Fibroblast of peridontal ligament (primary cell): Measurements from ENCODE around the gene TMEM86B.

Experiments used
- DNase-seq: peaks from one replicate; pipeline ENCODE4 v3.0.0-alpha.2; 2010; ENCODE audit errors: extremely low read depth

TMEM86B gene, protein sequence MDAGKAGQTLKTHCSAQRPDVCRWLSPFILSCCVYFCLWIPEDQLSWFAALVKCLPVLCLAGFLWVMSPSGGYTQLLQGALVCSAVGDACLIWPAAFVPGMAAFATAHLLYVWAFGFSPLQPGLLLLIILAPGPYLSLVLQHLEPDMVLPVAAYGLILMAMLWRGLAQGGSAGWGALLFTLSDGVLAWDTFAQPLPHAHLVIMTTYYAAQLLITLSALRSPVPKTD

DNA sequence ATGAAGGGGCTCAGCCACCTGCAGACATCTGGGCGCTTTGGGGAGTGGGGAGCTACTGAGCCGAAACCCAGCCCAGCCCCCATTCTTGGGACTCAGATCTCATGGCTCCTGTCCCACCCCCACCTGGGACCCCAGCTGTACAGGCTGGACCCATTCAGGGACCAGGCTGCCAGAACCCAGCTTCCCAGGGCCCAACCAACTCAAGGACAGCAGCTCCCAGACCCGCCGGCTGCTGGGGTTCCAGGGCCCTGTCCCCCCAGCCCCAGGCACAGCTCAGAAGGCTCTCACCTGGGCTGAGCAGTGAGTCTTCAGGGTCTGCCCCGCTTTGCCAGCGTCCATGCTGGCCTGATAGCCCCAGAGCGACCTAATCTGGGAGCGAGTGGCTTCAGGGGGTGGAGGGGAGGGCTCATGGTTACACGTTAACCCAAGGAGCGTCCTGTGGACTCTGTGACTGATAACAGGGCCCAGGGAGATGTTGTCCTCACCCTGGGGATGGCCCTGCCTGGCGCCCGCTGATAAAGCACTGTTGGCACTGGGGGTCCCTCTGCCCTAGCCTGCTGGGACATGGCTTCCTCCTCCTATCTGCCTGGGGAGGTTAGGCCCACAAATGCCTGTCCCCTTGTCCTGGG, at the start of gene TMEM86B:
Gene TMEM86B, minus strand, starts transcription at position 361 of the 629 bp plus-strand sequence. Its CDS starts 22 bp downstream, at position 339.
- no peak for DNase-seq

DNA sequence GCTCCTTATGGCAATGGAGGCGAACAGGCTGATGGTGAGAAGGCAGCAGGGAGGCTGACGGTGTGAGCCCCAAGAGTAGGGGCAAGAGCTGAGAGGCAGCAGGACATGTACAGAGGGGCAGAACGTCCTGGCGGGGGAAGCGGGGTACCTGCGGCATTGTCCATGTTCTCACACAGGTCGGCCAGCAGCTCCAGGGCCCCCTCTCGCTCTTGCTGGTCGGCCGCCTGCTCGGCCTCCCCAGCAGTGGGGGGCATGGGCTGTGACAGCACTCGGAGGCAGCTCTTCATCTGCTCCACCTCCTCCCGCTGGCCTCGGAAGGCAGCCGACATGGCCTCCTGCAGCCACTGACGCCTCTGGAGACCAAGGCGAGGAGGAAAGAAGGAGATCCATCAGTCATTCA, 48.9 kb upstream of the TMEM86B start:
- no peak for DNase-seq

DNA sequence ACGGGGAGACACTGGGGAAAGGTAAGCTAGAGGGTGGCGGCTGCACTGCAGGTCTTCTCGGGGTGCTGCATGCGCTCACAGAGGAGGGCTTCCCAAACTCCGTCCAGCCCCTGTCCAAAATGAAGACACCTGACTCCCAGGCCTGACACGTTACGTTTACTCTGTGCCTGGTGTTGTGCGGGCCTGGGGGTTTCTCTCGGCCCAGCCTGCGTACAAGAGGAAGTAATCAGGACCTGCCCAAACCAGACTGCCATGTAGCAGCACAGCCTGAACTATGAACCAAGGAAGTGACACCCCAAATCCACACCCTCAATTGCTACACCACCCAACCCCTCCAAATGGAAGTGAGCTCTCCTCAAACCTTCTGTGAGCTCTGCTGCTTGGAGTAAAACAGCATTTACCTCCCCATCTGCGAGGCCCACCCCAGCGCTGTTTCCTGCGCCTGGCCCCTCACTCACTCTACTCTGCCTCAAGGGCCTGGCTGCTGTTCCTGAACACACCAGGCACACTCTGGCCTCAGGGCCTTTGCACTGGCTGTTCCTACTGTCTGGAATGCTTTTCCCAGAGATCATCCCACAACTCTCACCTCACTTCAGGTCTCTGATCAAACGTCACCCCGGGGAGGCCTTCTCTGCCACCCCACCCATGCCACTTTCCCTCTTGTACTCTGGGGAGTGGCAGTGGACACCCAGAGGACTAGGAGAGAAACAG, 48.3 kb upstream of the TMEM86B start:
- DNase-seq: no peak

DNA sequence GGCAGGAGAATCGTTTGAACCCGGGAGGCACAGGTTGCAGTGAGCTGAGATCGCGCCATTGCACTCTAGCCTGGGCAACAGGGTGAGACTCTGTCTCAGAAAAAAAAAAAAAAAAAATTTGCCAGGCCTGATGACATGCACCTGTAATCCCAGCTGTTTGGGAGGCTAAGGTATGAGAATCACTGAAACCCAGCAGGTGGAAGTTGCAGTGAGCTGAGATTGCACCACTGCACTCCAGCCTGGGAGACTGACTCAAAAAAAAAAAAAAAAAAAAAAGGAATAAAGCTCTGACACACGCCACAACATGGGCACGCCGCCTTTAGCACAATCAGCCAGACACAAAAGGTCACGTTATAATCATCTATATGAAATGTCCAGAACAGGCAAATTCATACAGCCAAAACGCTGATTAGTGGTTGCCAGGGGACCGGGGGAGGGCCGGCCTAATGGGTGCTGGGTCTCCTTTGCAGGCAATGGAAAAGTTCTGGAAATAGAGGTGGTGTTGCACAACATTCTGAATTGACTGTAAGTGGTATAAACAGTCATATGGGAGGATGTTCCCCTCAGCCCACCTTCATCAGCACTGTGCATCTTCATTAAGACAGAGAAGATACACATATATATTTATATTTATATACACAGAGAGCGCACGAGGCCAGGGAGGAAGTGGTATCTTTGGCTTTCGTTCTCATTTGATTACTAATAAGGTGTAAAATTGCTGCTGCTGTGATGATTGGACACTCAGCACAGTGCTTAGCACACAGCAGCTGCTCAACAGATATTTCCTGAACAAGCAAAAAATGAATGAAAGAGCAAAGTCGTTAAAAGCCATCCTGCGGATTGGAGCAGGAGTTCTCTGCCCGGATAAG, 47.5 kb upstream of the TMEM86B start:
- DNase-seq: no peak

DNA sequence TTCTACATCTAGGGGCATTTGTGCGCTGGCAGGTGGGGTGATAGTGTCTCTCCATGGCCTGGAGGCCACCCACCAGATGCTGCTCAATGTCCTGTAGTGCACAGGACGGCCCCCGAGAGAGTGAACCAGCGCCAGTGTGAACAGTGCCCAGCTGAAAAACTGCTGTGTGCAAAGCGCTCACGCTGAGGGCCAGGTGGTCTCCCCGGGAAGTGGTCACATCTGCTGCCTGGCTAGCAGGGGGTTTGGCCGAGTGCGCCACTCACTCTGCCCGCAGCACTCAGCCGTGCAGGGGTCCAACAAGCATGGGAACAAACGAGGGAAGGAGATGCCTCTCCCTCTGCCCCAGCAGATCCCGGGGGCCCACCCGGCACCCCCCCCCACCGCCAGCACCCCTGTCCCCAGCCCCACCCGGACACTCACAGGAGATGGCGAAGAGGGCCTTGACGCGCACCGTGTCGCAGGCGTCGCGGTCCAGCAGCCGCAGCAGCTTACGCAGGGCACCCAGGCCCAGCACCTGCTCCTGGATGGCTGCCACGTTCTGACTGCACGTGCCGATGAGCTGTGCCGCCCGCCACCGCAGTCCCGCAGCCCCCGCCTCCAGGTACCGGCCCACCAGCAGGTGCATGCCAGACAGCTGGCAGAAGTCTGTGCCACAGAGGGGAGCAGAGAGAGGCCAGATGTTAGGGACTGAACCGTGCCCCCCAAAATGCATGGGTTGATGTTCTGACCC, 45.6 kb upstream of the TMEM86B start:
- DNase-seq: no peak

DNA sequence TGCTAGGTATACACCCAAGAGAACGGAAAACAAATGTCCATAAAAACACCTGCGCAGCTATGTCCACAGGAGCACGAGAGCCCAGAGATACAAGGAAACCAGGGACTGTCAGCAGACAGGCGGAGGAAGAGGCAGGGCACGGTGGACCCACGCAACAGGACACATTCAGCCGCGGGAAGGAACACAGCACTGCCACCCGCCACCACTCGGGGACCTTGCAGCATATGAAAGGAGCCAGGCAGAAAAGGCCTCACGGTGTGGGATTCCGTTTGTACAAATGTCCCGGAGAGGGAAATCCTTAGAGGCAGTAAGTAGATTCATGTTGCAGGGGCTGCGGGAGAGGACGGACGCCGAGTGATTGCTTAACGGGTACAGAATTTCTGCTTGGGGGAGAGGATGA, 43.6 kb upstream of the TMEM86B start:
- DNase-seq: no peak

DNA sequence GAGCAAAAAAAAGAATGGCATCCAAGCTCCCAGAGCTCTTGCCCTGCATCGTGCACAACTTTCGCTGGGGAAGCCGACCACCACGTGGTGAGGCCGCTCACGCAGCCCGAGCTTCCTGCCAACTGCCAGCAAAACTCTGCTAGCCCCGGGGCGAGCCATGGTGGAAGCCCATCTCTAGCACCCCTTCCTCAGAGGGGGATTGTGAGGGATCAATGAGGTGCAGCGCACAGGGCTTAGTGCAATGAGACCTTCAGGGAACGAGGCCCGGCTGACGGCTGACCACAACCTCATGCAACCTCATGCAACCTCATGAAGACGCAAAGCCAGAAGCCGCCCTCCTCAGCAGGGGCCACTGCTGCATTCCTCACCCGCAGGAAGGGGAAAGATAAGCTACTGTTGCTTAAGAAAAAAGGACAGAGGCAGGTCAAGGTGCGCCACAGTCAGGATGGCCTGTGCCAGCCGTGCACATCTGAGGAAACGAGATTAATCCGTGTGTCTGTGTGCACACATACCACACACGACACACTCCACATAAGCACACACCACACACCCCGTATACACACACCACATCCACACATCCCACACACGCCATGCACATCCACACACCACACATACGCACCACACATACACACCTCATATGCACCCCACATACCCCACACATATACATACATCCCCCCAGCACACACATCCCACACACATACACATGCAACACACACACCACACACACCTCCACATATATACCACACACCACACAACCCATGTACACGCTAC, 41.8 kb upstream of the TMEM86B start:
- no peak for DNase-seq

DNA sequence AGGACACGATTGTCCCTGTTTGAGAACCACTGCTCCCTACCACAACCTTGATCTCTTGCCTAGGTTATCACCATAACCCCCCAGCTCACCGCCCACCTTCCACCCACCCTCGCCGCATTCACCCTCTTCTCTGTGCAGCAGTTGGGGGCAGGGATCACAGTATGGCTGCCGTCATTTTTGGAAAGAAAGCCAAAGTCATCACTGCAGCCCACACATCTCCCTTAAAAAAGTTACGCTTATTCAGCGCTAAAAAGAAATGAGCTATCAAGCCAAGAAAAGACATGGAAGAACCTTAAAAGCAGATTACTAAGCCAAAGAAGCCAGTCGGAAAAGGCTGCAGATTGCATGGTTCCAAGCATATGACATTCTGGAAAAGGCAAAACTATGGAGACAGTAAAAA, 40.7 kb upstream of the TMEM86B start:
- DNase-seq: no peak

DNA sequence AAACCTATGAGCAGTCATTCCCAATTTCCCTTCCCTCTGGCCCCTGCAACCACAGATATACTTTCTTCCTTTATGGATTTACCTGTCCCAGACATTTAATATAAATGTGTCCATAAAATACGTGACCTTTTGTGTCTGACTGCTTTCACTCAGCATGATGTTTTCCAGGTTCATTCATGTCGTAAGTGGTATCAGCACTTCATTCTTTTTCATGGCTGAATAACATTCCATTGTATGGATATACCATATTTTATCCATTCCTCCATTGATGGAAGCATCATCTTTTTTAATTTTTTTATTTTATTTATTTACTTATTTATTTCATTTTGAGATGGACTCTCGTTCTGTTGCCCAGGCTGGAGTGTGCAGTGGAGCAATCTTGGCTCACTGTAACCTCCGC, 38.3 kb upstream of the TMEM86B start:
- no peak for DNase-seq

DNA sequence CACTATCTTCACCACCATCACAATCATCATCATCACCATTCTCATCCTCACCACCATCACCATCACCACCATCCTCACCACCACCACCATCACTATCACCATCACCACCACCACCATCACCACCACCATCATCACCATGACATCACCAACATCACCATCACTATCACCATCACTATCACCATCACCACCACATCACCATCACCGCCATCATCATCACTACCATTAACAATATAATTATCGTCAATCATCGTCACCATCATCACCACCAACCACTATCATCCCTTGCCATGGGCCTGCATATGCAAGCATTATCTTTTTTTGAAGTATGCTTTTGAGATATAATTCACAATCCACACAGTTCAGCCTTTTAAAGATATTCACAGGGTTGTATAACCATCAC, 37.8 kb upstream of the TMEM86B start:
- no peak for DNase-seq

DNA sequence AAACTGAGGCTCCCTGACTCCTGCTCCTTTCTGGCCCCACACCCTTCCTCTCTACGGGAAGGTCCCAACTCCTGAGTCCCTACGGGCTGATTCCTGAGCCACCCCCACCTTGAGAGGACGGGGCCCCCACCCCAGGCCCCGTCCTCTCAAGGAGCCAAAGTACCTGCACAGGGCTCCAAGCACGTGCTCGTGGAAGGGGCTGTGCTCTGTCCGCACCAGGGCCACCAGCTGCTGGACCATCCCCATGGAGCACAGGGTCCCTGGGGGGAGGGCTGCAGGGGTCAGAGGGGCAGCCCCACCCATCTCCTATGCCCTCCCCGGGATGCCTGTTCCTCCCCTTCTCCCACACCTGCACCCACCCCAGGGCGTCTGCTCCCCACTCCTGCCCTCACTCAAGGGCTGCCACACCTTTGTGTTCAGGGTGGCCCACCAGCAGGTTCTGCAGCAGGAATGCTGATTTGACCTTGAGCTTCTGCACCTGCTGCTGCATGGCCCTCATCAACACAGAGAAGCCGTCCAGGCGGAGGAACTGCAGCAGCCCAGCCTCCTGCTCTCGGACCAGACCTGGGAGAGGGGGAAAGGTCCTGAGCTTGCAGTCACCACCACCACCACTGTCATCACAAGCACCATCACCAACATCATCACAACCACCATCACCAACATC, 37.3 kb upstream of the TMEM86B start:
- no peak for DNase-seq

DNA sequence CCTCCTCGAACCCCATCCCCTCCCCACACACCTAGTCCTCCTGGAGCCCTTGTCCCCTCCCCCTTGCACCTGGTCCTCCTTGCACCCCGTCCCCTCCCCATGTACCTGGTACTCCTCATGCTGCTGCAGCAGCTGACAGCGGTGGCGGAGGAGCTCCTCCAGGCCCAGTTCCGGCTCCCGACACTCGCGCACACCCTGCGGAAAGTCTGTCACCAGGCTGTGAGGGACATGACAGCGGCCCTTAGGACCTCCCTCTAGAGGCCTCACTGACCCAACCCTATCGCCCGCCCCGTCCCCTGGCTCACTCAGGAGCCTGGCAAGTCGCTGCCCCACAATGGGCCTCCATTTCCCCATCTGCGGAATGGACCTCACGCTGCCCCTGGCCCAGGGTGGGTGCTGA, 36.6 kb upstream of the TMEM86B start:
- no peak for DNase-seq

DNA sequence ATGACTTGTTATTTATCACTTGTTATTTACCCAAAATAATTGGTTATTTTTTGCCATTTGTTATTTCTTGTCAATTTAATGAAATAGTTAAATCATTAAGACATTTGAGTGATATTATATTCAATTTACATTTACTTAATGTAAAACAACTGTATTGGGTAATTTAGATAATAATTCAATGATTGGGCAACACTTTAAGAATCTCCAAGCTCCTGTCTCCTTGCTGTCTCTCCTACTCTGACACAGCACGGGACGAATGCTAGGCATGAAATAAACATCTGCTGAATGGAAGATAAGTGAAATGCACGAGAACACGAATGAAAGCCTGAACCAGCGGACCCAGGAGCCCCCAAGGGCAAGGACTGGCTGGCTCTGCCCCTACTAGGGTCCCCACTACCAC, 36.0 kb upstream of the TMEM86B start:
- no peak for DNase-seq

DNA sequence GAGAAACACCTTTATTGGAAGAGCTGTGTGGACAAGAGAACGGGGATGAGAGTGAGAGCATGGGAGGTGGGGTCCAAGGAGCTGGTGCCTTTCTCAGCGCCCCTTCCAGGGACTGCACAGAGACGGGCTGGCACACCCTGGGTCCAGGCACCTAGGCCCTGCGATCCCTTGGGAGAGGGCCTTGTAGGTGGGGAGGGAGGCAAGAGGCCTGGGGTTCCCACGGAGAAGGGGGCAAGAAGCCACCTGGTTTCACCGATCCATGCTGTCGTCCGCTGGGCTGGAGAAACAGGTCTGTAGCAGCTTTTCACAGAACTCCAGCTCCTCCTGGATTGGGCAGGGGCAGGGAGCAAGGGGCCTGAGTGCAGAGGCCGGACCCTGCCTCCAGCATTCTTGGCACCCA, 33.8 kb upstream of the TMEM86B start:
- DNase-seq: no peak

DNA sequence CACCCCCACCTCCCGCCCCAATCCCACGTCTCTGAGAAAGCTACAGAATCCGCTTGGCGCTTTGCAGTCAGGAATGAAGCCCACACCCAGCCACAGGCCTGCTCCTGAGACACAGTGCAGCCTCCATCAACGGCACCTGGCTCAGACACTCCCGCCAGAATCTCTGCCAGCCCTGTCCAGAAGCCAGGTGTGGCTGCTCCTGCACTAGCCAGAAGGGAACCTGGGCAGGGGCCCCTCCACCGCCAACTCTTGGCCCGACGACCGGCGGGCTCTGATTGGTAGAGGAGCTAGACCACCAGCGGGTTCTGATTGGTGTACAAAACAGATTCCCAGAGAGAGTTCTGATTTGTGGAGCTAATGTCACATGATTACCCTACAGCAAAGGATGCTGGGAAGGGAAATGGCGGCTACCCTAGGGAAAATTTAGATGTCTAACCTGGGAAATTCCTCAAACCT, 33.1 kb upstream of the TMEM86B start:
- DNase-seq: no peak

DNA sequence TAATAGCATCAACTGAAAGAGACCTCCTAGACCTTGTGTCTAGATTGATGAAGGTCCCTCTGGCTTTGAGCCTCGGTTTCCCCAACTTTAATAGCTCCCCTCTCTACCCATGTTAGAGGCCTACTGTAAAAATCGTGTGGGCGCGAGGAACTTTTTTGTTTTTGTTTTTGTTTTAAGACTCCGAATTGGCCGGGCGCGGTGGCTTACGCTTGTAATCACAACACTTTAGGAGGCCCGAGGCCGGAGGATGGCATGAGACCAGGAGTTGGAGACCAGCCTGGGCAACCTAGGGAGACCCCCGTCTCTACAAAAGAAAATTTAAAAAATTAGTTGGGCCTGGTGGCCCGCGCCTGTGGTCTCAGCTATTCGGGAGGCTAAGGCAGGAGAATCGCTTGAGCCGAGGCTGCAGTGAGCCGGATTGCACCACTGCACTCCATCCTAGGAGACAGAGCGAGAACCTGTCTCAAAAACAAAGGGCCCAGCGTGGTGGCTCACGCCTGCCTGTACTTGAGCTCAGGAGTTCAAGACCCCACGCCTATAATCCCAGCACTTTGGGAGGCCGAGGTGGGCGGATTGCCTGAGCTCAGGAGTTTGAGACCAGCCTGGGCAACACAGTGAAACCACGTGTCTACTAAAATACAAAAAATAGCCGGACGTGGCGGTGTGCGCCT, 31.1 kb upstream of the TMEM86B start:
- no peak for DNase-seq

DNA sequence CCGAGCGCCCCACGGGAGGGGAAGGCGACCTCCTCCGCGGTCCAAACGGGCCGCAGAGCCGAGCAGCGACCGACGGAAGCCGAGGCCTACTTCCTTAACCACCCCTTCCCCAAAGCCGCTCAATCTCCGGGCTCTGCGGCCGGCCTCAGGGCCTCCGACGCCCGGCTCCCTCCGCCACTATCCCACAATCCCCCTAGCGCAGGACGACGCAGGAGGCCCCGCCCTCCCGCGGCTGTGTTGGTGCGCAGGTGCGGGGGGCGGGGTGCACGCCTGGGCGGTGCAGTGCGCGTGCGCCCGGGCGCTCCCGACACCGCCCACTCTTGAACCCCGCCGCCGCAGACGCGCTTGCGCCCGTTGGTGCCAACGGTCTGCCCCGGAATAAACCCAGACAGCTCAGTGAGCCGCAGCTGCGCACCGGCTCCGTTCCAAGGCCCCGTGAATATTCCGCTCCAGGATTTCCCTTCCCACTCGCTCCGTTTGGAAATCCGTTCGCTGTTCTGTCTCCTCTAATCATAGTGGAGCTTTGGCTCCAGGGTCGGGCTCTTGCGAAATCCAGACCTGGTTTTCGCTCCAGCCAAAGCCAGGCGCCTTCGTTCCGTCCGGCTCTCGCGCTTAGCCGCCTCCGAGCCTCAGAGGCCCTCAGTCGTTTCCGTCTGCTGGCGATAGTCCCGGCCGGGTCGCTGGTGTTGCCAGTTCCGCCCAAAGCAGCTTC, 30.4 kb upstream of the TMEM86B start, which contains the start of gene PPP6R1:
Gene PPP6R1, minus strand, starts transcription at position 190 of the 712 bp plus-strand sequence. CDS start 11,914 bp downstream, outside the sequence.
- DNase-seq: peak; percentile 100

DNA sequence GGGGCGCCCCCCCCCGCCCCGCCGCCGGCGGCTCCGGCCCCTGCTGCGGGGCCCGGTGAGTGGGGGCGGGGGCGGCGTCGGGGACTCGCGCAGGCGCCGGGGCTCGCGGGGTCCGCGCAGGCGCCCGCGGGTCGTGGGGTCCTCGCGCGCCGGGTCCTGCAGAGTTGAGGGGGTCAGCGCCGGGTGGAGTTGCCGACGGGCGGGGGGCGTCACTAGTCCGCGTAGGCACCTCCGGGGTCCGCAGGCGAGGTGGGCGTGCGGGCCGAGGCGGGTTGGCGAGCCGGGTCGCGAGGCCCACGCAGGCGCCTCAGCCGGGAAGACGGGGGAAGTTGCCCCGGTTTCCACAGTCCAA, 29.9 kb upstream of the TMEM86B start:
- DNase-seq: no peak
